GM10266 (cell line): ENCODE measurements around the gene THYN1.
A peak's percentile ranks its signal among the peaks of the same experiment; 100 is the strongest.

Source experiments
- DNase-seq: peaks from one replicate; pipeline ENCODE4 v3.0.0; 2012; ENCODE audit errors: extremely low spot score
- TF ChIP-seq, protein P1 (sequence below): IDR thresholded peaks from 2 replicates; pipeline ENCODE4 v1.5.1; 2012; ENCODE audit warnings: mild to moderate bottlenecking, low read depth; ENCODE audit not compliant: control insufficient read depth, insufficient read depth; ENCODE audit errors: missing control alignments

Gene THYN1

GRCh38 chr11:134278356-134278755 is 25.2 kb upstream of the THYN1 start:
- TF ChIP-seq, protein P1, sequence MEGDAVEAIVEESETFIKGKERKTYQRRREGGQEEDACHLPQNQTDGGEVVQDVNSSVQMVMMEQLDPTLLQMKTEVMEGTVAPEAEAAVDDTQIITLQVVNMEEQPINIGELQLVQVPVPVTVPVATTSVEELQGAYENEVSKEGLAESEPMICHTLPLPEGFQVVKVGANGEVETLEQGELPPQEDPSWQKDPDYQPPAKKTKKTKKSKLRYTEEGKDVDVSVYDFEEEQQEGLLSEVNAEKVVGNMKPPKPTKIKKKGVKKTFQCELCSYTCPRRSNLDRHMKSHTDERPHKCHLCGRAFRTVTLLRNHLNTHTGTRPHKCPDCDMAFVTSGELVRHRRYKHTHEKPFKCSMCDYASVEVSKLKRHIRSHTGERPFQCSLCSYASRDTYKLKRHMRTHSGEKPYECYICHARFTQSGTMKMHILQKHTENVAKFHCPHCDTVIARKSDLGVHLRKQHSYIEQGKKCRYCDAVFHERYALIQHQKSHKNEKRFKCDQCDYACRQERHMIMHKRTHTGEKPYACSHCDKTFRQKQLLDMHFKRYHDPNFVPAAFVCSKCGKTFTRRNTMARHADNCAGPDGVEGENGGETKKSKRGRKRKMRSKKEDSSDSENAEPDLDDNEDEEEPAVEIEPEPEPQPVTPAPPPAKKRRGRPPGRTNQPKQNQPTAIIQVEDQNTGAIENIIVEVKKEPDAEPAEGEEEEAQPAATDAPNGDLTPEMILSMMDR = no peak
- no peak for DNase-seq

- DNase-seq = peak; percentile 29
- TF ChIP-seq, protein P1 = no peak
Measured at GRCh38 chr11:134277183-134278001, 24.2 kb upstream of the THYN1 start.

DNA sequence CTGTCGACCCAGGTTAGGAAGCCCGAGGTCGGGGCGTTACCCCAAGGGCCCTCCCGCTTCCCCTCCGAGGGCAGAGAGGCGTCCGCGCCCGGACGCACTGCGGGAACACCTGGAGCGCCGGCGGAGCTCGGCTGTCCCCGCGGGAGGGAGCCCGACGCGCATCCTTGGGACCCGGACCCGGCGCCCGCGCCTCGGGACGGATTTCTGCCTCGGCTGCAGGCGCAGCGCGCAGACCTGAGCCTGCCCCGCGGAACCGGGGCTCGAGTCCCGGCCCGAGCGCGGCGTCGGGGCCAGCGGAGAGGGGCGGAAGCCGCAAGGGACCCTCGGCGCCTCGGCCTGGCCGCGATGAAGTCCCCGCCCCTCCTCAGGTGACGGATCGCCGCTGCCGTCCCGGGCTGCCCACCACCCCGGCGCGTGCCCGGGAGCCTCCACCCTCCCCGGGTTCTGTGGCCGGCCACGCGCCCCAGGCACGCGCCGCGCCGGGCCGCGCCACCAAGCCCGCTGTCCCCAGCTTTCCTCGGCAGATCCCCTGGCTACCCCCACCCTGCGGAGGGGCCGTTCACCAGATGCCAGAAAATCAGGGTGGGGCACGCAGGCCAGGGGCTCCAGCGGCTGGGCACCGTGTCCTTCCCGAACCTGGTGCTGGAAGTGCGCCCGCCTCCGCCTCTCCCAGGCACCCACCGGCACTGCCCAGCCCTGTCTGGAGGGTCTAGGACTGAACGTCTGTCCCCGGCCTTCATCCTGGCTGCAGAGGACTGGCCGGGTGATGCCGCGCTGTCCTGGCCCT is 23.4 kb upstream of the THYN1 start:
- TF ChIP-seq, protein P1 = peak; percentile 23
- DNase-seq = peak; percentile 44

DNA sequence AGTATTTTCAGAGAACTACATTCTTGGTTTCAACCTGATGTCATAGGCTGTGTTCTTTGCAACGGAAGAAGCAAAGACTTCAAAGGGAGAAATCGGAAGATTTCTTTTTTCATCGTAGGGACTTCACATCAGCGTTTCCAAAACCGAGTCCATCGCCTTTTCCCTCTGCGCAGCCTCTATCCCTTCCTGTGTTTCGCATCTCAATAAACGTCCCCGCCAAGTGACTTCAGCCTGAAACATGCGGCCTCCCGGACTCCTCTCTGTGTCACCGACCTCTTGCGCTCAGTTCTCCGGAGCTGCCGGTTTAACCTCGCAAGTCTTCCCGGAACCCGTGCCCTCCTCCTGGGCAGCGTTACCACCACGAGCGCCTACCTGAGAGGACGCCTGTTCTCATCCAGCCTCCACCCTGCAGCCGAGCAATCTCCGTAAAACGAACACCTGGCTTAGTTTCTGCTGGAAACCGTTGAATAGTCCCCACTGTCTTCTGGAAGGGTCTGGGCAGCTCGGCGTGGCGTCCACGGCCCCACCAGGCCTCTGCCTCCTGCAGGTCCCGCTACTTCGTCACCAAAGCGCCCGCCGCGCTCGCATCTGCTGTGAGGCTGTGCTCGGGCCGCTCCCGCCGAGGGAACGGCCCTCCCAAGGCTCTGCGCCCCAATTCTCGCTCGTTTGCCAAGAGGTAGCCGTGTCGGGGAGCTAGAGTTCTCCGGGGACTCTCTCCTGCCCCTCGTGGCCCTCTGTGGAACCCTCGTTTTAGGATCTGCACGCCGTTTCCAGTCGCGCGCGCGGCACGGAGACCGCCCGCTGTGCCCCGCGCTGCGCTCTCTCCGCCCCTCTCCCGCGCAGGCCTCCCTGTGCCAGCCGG is 22.6 kb upstream of the THYN1 start, which contains the start of gene GLB1L3:
Gene GLB1L3 (plus strand): TSS at position 846 of the 862 bp plus-strand sequence. CDS start 362 bp downstream, outside the sequence.
- DNase-seq = peak; percentile 73
- TF ChIP-seq, protein P1 = peak; percentile 38

DNA sequence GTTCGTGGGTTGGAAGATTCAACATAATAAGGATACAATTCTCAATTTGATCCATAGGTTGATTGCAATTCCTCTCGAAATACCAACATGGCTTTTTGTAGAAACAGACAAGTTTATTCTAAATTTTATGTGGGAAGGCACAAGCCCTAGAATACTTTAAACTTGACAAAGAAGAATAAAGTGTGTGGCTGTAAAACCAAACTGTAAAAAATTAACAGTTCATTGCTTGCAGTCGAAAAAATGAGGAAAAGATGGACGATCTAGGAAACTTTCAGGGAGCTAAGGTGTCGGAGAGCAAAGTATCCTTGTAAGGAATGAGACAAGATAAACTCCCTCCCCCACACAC is 22.0 kb upstream of the THYN1 start:
- no peak for DNase-seq
- TF ChIP-seq, protein P1 = no peak

GRCh38 chr11:134273317-134273712 is 20.2 kb upstream of the THYN1 start:
- DNase-seq = no peak
- TF ChIP-seq, protein P1 = no peak
